Caco-2 (cell line): ENCODE data around the gene LMF2. TPM values are rescaled to one million over a fixed set of nuclear protein-coding genes. Genes with fewer than 3 reads are reported as not detected.
"Not testable (repeated sequence)": the region's sequence is repeated elsewhere in the genome, so short reads cannot be mapped to it uniquely, and the experiment has no call there.

Source experiments
- BruUV-seq: library from RNA; stranded (reverse); fragments of 400-500 nt; replicated peaks from 2 replicates; lab custom pipeline; 2021; lab: Mats Ljungman, UMichigan
- CTCF ChIA-PET: fragments of 300-600 bp; sonication (Branson Sonifier 250); formaldehyde crosslinking; loops from one replicate; lab custom pipeline; 2022; ENCODE audit warnings: antibody characterized with exemption; lab: Charles Lee
- POLR2A ChIA-PET: fragments of 300-600 bp; sonication (Branson Sonifier 250); formaldehyde crosslinking; loops from one replicate; lab custom pipeline; 2022; ENCODE audit warnings: antibody characterized with exemption; lab: Charles Lee
- DNase-seq, 2 experiments: peaks; one replicate each; pipeline versions ENCODE4 v3.0.0 to v3.0.0-alpha.2; 2020 to 2022
- H3K27me3 ChIP-seq: replicated peaks from 2 replicates; pipeline ENCODE4 v1.6.0; 2011; ENCODE audit warnings: low read length; ENCODE audit not compliant: control insufficient read depth, insufficient read depth
- H3K36me3 ChIP-seq: 2 replicates; pipeline ENCODE4 v1.5.1; 2011; ENCODE audit warnings: low read length; ENCODE audit not compliant: control insufficient read depth, insufficient read depth
- H3K4me1 ChIP-seq: fragments of 250-450 bp; sonication (Bioruptor Pico); 2 replicates; pipeline ENCODE4 v1.5.1; 2020; ENCODE audit warnings: mild to moderate bottlenecking
- H3K4me3 ChIP-seq: 2 replicates; pipeline ENCODE4 v1.5.1; 2011; ENCODE audit warnings: low read depth, mild to moderate bottlenecking, control low read depth, low read length
- H3K9me3 ChIP-seq: fragments of 250-450 bp; sonication (Bioruptor Pico); 2 replicates; pipeline ENCODE4 v1.5.1; 2020; ENCODE audit warnings: mild to moderate bottlenecking, moderate library complexity
- H3K27ac Mint-ChIP-seq: one replicate; pipeline ENCODE4 v1.8.0; 2022; ENCODE audit warnings: mixed read lengths; ENCODE audit not compliant: unreplicated experiment
- H3K27me3 Mint-ChIP-seq: one replicate; pipeline ENCODE4 v1.8.0; 2022; ENCODE audit warnings: mixed read lengths; ENCODE audit not compliant: insufficient read depth, unreplicated experiment
- H3K36me3 Mint-ChIP-seq: one replicate; pipeline ENCODE4 v1.8.0; 2022; ENCODE audit warnings: mild to moderate bottlenecking, mixed read lengths; ENCODE audit not compliant: insufficient read depth, unreplicated experiment
- H3K4me1 Mint-ChIP-seq: one replicate; pipeline ENCODE4 v1.8.0; 2022; ENCODE audit warnings: low read depth, mixed read lengths; ENCODE audit not compliant: unreplicated experiment
- H3K4me3 Mint-ChIP-seq: one replicate; pipeline ENCODE4 v1.8.0; 2022; ENCODE audit warnings: mild to moderate bottlenecking, moderate library complexity, mixed read lengths; ENCODE audit not compliant: unreplicated experiment
- H3K9me3 Mint-ChIP-seq: one replicate; pipeline ENCODE4 v1.8.0; 2022; ENCODE audit warnings: mixed read lengths; ENCODE audit not compliant: unreplicated experiment
- intact Hi-C: fragments of 100-400 bp; cut with micrococcal nuclease; formaldehyde crosslinking; loops from one replicate; pipeline ENCODE4 v1.10.0; 2022; ENCODE audit not compliant: unreplicated experiment
- total RNA-seq: library from RNA; stranded (reverse); gene quantifications from 2 replicates; pipeline ENCODE4 v1.2.3, GENCODE V29; 2022
- TF ChIP-seq, protein P1 (sequence below), 2 experiments: fragments of 200-600 bp in 1 of 2; IDR thresholded peaks; 1 replicate in 1 of 2; 2 replicates in 1 of 2; pipeline versions ENCODE4 v1.5.1 to v1.8.0; 2011 to 2022; ENCODE audit warnings: antibody characterized with exemption in 1 of 2, control low read depth in 1 of 2, inconsistent platforms in 1 of 2, low read depth in 1 of 2, low read length in 1 of 2, mild to moderate bottlenecking in 1 of 2, moderate library complexity in 1 of 2; ENCODE audit not compliant: insufficient read depth in 1 of 2, severe bottlenecking in 1 of 2, unreplicated experiment in 1 of 2

LMF2 gene
- total RNA-seq, 1 experiment from 2014 or later: 68.8 TPM

DNA sequence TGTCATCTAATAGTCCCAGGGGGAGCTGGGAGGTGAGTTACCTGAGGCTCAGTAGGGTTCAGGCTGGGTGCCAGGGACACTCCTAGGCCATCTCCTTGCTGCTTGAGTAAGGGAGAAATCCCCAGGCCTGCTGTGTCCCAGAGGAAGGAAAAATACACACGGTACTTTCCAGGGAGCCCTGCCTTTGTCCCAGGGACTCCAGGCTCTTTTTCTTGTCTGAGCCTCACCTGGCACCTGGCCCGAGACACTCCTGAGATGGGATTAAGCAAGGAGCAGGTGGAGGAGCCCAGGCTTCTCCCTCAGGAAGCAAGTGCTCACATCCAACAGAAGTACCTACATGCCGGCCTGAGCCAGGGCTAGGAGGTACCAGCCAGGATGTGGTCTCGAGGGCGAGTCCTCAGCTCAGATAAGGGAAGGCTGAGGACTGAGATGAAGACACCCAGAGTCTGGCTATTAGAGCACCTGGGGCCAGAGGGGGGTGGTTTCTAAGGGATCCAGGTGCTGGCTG lies 37.3 kb upstream of the LMF2 start:
- POLR2A ChIA-PET: no interaction called here

DNA sequence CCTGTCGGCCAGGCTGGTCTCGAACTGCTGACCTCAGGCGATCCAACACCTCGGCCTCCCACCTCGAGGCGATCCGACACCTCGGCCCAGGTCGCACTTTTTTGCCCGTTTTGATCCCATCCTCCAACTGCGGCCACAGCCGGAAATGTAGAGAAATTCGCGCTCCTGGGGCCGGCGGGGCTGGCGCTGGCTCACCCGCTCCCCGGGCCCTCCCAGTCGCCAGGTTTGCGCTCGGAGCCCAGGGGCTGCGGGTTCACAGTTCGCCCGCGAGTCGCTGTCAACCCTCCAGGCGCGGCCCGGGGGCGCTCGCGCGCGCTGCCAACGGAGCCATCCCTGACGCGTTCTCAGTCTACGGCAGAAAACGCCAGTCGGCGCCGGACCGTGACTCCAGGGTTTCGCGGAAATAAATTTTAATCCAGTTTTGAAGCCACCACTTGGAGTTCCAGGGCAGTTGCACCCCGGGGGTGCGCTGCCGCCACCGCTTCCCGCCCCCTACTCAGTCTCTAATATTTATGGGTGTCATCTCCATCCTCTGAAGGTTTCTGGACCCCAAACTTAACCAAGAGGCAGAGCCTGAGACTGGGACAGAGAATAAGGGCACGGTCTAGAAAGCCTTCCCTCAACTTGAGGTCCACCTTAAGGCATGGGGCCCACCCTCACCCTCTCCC lies 36.7 kb upstream of the LMF2 start:
- H3K27ac Mint-ChIP-seq: no peak overlapping the region
- POLR2A ChIA-PET: no interaction called here

More for the DNA sequence above, 37.3 kb upstream of the LMF2 start:
- peaks cover 6% of the 10 kb centered on the region for H3K36me3 Mint-ChIP-seq
- no peak for DNase-seq
- TF ChIP-seq, protein P1, sequence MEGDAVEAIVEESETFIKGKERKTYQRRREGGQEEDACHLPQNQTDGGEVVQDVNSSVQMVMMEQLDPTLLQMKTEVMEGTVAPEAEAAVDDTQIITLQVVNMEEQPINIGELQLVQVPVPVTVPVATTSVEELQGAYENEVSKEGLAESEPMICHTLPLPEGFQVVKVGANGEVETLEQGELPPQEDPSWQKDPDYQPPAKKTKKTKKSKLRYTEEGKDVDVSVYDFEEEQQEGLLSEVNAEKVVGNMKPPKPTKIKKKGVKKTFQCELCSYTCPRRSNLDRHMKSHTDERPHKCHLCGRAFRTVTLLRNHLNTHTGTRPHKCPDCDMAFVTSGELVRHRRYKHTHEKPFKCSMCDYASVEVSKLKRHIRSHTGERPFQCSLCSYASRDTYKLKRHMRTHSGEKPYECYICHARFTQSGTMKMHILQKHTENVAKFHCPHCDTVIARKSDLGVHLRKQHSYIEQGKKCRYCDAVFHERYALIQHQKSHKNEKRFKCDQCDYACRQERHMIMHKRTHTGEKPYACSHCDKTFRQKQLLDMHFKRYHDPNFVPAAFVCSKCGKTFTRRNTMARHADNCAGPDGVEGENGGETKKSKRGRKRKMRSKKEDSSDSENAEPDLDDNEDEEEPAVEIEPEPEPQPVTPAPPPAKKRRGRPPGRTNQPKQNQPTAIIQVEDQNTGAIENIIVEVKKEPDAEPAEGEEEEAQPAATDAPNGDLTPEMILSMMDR (IDR thresholded peaks at IDR 0.05; ENCODE audit: insufficient read depth in 1 of 2, low read depth in 1 of 2, low read length in 1 of 2, severe bottlenecking in 1 of 2, unreplicated experiment in 1 of 2): no peak
- no peaks in the 10 kb centered on the region for H3K9me3 ChIP-seq
- peak overlapping the region; percentile 76 for H3K27ac Mint-ChIP-seq
- CTCF ChIA-PET: no interaction called here
- BruUV-seq: no TSS peak
- no peak overlapping the region for H3K4me3 ChIP-seq
- no peaks in the 10 kb centered on the region for H3K27me3 Mint-ChIP-seq
- no peaks in the 10 kb centered on the region for H3K27me3 ChIP-seq
- H3K36me3 ChIP-seq: no peaks in the 10 kb centered on the region
- H3K9me3 Mint-ChIP-seq: no peaks in the 10 kb centered on the region
- no peaks in the 10 kb centered on the region for H3K4me1 Mint-ChIP-seq
- intact Hi-C loops: no loop called here
- H3K4me3 Mint-ChIP-seq: no peak overlapping the region
- peaks cover 10% of the 10 kb centered on the region for H3K4me1 ChIP-seq

GRCh38 chr22:50542416-50542927 lies 35.0 kb upstream of the LMF2 start:
- Mint-ChIP-seq H3K27me3 (no peaks in the 10 kb centered on the region), H3K27ac (no peak overlapping the region), H3K36me3 (peaks cover 6% of the 10 kb centered on the region), H3K4me1 (peaks cover 7% of the 10 kb centered on the region), H3K4me3 (no peak overlapping the region), H3K9me3 (no peaks in the 10 kb centered on the region)
- intact Hi-C loops: no loop called here
- DNase-seq: no peak
- TF ChIP-seq, protein P1 (IDR thresholded peaks at IDR 0.05; ENCODE audit: insufficient read depth in 1 of 2, low read depth in 1 of 2, low read length in 1 of 2, severe bottlenecking in 1 of 2, unreplicated experiment in 1 of 2): no peak
- Histone ChIP-seq H3K36me3 (no peaks in the 10 kb centered on the region), H3K4me1 (peaks cover 25% of the 10 kb centered on the region), H3K27me3 (no peaks in the 10 kb centered on the region), H3K4me3 (no peak overlapping the region), H3K9me3 (no peaks in the 10 kb centered on the region)
- POLR2A ChIA-PET: no interaction called here
- CTCF ChIA-PET: no interaction called here
- no TSS peak for BruUV-seq

More for the DNA sequence above, 36.7 kb upstream of the LMF2 start:
- no TSS peak for BruUV-seq
- Histone ChIP-seq H3K27me3 (no peaks in the 10 kb centered on the region), H3K9me3 (no peaks in the 10 kb centered on the region), H3K4me3 (no peak overlapping the region), H3K36me3 (no peaks in the 10 kb centered on the region), H3K4me1 (peaks cover 15% of the 10 kb centered on the region)
- intact Hi-C loops: no loop called here
- no peak for DNase-seq
- H3K4me3 Mint-ChIP-seq: no peak overlapping the region
- peaks cover 6% of the 10 kb centered on the region for H3K36me3 Mint-ChIP-seq
- H3K9me3 Mint-ChIP-seq: no peaks in the 10 kb centered on the region
- no peaks in the 10 kb centered on the region for H3K4me1 Mint-ChIP-seq
- TF ChIP-seq, protein P1 (IDR thresholded peaks at IDR 0.05; ENCODE audit: insufficient read depth in 1 of 2, low read depth in 1 of 2, low read length in 1 of 2, severe bottlenecking in 1 of 2, unreplicated experiment in 1 of 2): peak in 1 of 2 experiments; percentile 9
- no peaks in the 10 kb centered on the region for H3K27me3 Mint-ChIP-seq
- CTCF ChIA-PET: no interaction called here

DNA sequence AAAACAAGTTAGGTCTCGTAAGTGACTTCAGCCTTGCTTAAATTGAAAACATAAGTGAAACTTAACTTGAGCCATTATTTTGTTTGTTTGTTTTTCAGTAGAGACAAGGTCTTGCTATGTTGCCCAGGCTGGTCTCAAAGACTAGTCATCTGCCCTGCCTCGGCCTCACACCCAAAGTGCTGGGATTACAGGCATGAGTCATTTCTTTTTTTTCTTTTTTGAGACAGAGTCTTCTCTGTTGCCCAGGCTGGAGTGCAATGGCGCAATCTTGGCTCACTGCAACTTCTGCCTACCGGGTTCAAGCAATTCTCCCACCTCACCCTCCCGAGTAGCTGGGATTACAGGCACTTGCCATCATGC lies 34.1 kb upstream of the LMF2 start:
- H3K27me3 Mint-ChIP-seq, H3K9me3 ChIP-seq, H3K27me3 ChIP-seq, H3K27ac Mint-ChIP-seq, POLR2A ChIA-PET, H3K4me3 ChIP-seq, H3K4me3 Mint-ChIP-seq, H3K9me3 Mint-ChIP-seq, H3K4me1 Mint-ChIP-seq, DNase-seq, H3K36me3 ChIP-seq, intact Hi-C loops, BruUV-seq, H3K36me3 Mint-ChIP-seq: not testable (repeated sequence)
- peaks cover 25% of the 10 kb centered on the region for H3K4me1 ChIP-seq
- CTCF ChIA-PET: interaction anchor here (1.1 kb wide), 1 partner anchor 21 kb away, joined by 3 read pairs; the partner anchor contains the start of gene SYCE3
